NCI-H1694 (cell line): ENCODE measurements around the gene KATNAL2.

Experiments
- DNase-seq: peaks from one replicate; lab custom pipeline; 2025; lab: John Stamatoyannopoulos, UW

KATNAL2 gene

GRCh38 chr18:47113796-47114540 is 196.6 kb downstream of the KATNAL2 start:
- DNase-seq, result no peak

DNA sequence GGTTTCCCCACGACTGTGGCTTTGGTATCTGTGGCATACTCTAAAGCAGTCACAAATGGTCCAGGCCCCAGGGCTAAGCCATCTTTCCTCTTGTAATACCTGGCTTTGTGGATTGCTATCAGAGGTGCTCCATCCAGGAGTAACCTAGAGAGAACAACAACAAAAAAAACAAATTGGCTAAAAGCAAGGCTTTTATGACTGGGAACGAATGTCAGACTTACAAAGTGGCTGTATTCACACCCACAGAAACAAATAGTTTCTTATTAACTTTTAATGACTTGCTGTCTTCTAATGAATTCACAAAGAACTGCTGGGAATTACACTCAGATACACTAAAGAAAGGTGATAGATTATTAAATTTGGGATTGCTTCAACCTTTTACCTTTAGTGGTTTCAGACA is 197.8 kb downstream of the KATNAL2 start:
- no peak for DNase-seq

DNA sequence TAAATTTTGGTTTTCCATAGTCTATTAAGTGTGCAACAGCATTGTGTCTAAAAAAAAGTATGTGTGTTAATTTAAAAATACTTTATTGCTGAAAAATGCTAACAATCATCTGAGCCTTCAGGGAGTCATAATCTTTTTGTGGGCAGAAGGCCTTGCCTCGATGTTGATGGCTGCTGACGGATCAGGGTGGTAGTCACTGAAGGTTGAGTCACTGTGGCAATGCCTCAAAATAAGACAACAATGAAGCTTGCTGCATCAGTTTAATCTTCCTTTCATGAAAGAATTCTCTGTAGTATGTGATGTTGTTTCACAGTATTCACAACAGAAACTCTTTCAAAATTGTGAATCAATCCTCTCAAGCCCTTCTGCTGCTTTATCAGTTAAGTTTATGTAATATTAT is 201.6 kb downstream of the KATNAL2 start:
- DNase-seq, result no peak

DNA sequence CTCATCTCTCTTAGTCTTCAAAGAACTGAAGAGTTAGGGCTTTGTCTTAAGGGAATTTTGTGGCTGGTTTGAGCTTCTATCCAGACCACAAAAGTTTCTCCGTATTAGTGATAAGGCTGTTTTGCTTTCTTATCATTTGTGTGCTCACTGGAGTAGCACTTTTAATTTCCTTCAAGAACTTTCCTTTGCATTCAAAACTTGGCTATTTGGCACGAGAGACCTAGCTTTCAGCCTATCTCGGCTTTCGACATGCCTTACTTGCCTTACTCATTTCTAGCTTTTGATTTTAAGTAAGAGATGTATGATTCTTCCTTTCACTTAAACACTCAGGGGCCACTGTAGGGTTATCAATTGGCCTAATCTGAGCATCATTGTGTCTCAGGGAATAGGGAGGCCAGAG is 203.0 kb downstream of the KATNAL2 start:
- DNase-seq, result no peak

GRCh38 chr18:47121146-47121545 is 203.7 kb downstream of the KATNAL2 start:
- DNase-seq, result no peak

DNA sequence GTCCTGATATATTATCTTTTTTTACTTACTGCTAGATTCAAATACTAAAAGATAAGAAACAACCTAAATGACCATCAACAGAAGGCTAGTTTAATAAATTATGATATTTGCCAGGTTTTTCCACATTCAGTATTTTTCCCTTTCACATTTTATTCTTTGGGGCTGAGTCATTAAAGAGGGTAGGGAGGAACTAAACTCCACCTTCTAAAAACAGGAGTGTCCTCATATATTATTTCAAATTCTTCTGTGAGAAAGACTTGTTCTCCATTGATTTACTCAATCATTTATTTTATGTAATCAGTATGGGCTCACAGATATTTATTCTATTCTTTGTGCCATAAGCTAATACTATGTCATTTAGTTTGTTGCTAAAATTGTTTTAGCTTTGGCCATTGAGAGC is 223.9 kb downstream of the KATNAL2 start:
- DNase-seq, result no peak

DNA sequence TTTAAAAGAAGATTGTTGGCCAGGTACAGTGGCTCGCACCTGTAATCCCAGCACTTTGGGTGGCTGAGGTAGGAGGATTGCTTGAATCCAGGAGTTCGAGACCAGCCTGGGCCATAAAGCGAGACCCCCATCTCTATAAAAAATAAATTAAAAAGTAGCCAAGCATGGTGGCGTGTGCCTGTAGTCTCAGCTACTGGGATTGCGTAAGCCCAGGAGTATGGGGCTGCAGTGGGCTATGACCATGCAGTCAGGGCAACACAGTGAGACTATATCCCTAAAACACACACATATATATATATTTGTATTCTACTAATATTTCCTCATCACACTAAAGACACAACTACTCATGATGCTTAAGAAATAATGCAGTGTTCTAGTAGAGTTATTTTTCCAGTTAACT is 225.8 kb downstream of the KATNAL2 start:
- DNase-seq, result no peak

DNA sequence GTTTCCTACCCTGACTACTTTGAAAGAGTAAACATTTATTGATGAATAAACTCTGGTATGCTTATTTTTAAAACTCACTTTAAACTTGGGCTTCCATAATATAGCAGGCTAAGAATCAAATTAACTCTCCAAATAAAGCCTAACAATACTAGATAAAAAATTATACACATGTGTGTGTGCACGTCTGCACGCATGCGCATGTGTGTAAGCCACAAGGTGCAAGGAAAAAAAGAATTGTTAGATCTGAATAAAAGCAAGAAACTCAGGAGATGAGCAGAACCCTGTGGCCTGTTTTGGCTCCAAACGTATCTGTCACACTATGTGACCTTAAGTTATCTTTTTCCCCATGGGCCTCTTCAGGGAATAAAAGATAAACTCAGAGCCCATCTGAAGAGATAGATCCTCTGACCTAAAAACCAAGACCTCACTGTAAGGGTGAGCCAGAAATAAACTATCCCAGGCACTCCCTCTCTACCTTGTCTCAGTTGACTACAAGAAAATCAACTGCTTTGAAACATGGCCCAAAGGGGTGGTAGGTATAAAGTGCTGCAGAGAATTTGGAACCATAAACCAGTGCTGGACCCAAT is 226.6 kb downstream of the KATNAL2 start:
- no peak for DNase-seq

DNA sequence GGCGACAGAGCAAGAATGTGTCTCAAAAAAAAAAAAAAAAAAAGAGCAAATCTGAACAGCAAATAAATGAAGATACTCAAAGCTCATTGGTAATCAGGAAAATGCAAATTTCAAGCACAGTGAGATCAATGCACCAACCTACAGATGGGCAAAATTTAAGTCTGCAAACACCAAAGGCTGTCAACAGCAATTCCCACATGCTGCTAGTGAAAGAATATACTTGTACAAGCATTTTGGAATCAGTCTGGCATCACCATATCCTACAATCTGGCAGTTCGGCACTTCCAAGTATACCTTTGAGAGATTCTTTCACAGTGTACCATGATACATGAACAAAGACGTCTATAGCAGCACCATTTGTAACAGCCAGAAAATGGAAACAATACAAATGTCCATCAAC is 228.8 kb downstream of the KATNAL2 start:
- DNase-seq, result no peak

- no peak for DNase-seq
Observed at GRCh38 chr18:47149457-47150028, 232.1 kb downstream of the KATNAL2 start.

- peak; percentile 58 for DNase-seq
Observed at GRCh38 chr18:47150029-47150823, 232.8 kb downstream of the KATNAL2 start, which contains the start of gene HDHD2. Gene HDHD2 (minus strand): TSS chr18:47150500. CDS start chr18:47136439, 14,061 bp downstream.

GRCh38 chr18:47150824-47151366 is 233.5 kb downstream of the KATNAL2 start:
- DNase-seq, result peak; percentile 1

GRCh38 chr18:47151439-47151838 is 234.0 kb downstream of the KATNAL2 start:
- no peak for DNase-seq
